Measurements from ENCODE around the gene STAB1. TPM values are rescaled to one million over a fixed set of nuclear protein-coding genes. Genes with fewer than 3 reads are reported as not detected.

STAB1 gene
- polyA plus RNA-seq, 2 of the 4 experiments (the other 2 are of a cell fraction), result not detected

- Histone ChIP-seq H3K9me3 (no peaks in the 10 kb centered on the region), H3K4me3 (no peak overlapping the region), H3K4me1 (no peaks in the 10 kb centered on the region), H3K4me2 (no peak overlapping the region), H3K27ac (no peak overlapping the region)
- ChIA-PET CTCF (interaction anchor here (2.0 kb wide), 1 partner anchor 14 kb away, joined by 6 read pairs; the partner anchor contains the start of gene UQCC5), POLR2A (no interaction called here)
- DNase-seq (ENCODE audit: low read depth in 1 of 2, low spot score in 1 of 2) (no peak), FAIRE-seq (no peak), ATAC-seq (no peak)
- WGBS (ENCODE audit: missing lambda C conversion rate), result 95% methylated on average over 28 of the region's 33 CpGs
- TF ChIP-seq ELK1 (IDR thresholded peaks at IDR 0.05; ENCODE audit: low read depth, low read length) (no peak), RFX5 (IDR thresholded peaks at IDR 0.05) (no peak), POLR2A (IDR thresholded peaks at IDR 0.05; ENCODE audit: low read length) (no peak), TP53 (CRISPR knock-in tag; IDR thresholded peaks at IDR 0.05) (no peak), FOSL2 (IDR thresholded peaks at IDR 0.05) (no peak), FOSL2 (CRISPR knock-in tag; IDR thresholded peaks at IDR 0.05) (no peak), NR3C1 (IDR thresholded peaks at IDR 0.05) (no peak), TFCP2L1 (CRISPR knock-in tag; IDR thresholded peaks at IDR 0.05) (no peak), EP300 (IDR thresholded peaks at IDR 0.05) (no peak), SREBF2 (IDR thresholded peaks at IDR 0.05) (no peak), RAD21 (conservative IDR thresholded peaks at IDR 0.05 in 1 of 2, IDR thresholded peaks at IDR 0.05 in 1 of 2) (no peak), EHF (CRISPR knock-in tag; IDR thresholded peaks at IDR 0.05) (no peak), KDM1A (IDR thresholded peaks at IDR 0.05; ENCODE audit: low read depth) (no peak), HOXB13 (CRISPR knock-in tag; IDR thresholded peaks at IDR 0.05; ENCODE audit: low read depth) (no peak), RARB (CRISPR knock-in tag; IDR thresholded peaks at IDR 0.05) (no peak)
Measured at GRCh38 chr3:52521881-52522650, 26.9 kb downstream of the STAB1 start.

GRCh38 chr3:52522651-52523251 lies 27.6 kb downstream of the STAB1 start:
- POLR2A ChIA-PET, result no interaction called here
- no peak for TF ChIP-seq NR3C1 (IDR thresholded peaks at IDR 0.05)
- no peak for TF ChIP-seq ZSCAN20 (CRISPR knock-in tag; IDR thresholded peaks at IDR 0.05)
- no peak for TF ChIP-seq FOSB (CRISPR knock-in tag; IDR thresholded peaks at IDR 0.05)
- no peak for TF ChIP-seq ZFP36 (IDR thresholded peaks at IDR 0.05; ENCODE audit: borderline replicate concordance, partially characterized antibody)
- no peak for TF ChIP-seq REST (IDR thresholded peaks at IDR 0.05)
- WGBS (ENCODE audit: missing lambda C conversion rate), result 82% methylated on average over 2 of the region's 14 CpGs
- H3K4me3 ChIP-seq, result no peak overlapping the region
- H3K27ac ChIP-seq, result no peak overlapping the region
- H3K4me2 ChIP-seq, result no peak overlapping the region
- H3K9me3 ChIP-seq, result no peaks in the 10 kb centered on the region
- FAIRE-seq (no peak), ATAC-seq (no peak), DNase-seq (ENCODE audit: low read depth in 1 of 2, low spot score in 1 of 2) (no peak)
- CTCF ChIA-PET, result interaction anchor here (2.0 kb wide), 1 partner anchor 13 kb away, joined by 6 read pairs; the partner anchor contains the start of gene UQCC5
- H3K4me1 ChIP-seq, result no peaks in the 10 kb centered on the region
